ENCODE measurements around the gene DDX55. TPM values are rescaled to one million over a fixed set of nuclear protein-coding genes. Genes with fewer than 3 reads are reported as not detected.

DDX55 gene
- polyA plus RNA-seq, 1 of the 3 experiments (the other 2 are of a cell fraction): 25.8 TPM

DNA sequence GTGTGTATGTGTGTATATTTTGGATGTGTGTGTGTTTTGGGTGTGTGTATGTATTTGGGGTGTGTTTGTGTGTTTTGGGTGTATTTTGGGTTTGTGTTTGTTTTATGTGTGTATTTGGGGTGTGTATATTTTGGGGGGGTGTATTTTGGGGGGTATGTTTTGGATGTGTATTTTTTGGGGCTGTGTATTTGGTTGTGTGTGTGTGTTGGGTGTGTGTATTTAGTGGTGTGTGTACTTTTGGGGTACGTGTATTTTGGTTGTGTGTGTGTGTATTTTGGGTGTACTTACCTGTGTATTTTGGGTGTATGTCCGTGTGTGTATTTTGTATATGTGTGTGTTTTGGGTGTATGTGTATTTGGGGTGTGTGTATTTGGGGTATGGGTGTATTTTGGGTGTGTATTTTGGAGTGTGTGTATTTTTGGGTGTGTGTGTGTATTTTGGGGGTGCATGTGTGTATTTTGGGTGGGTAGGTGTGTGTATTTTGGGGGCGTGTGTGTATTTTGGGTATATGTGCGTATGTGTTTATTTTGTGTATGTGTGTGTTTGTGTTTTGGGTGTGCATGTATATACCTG, 52.3 kb downstream of the DDX55 start:
- no peaks in the 10 kb centered on the region for H3K9me2 ChIP-seq
- H3K9me3 ChIP-seq: no peaks in the 10 kb centered on the region
- H3K36me3 ChIP-seq (replicated peaks in 1 of 2; ENCODE audit: control insufficient read depth in 1 of 2, insufficient read depth in 2 of 2, low read length in 1 of 2): peaks cover 49 to 52% of the 10 kb centered on the region in 2 experiments
- H3K4me1 ChIP-seq (ENCODE audit: control insufficient read depth in 1 of 2, insufficient read depth in 2 of 2, low read depth in 1 of 2, low read length in 1 of 2): no peaks in the 10 kb centered on the region
- TF ChIP-seq JUND (IDR thresholded peaks at IDR 0.05) (no peak), RAD21 (IDR thresholded peaks at IDR 0.05; ENCODE audit: low read length) (no peak), ELF1 (IDR thresholded peaks at IDR 0.05) (no peak), MXI1 (IDR thresholded peaks at IDR 0.05; ENCODE audit: low read depth, low read length) (no peak), NRF1 (IDR thresholded peaks at IDR 0.05; ENCODE audit: low read depth, low read length) (no peak), NFIC (IDR thresholded peaks at IDR 0.05; ENCODE audit: borderline replicate concordance) (no peak), MEF2A (IDR thresholded peaks at IDR 0.05; ENCODE audit: borderline replicate concordance, low read depth) (no peak), FOXM1 (IDR thresholded peaks at IDR 0.05; ENCODE audit: low read depth) (no peak), MAX (IDR thresholded peaks at IDR 0.05; ENCODE audit: low read depth) (no peak), TAF1 (IDR thresholded peaks at IDR 0.05; ENCODE audit: borderline replicate concordance, low read depth, low read length) (no peak), POLR2AphosphoS5 (IDR thresholded peaks at IDR 0.05; ENCODE audit: low read depth, low read length) (no peak), FOXJ3 (CRISPR knock-in tag; IDR thresholded peaks at IDR 0.05) (no peak), FOSL2 (IDR thresholded peaks at IDR 0.05; ENCODE audit: borderline replicate concordance, low read depth) (no peak), TCF12 (IDR thresholded peaks at IDR 0.05) (no peak), RCOR1 (IDR thresholded peaks at IDR 0.05; ENCODE audit: low read length) (no peak), EP300 (IDR thresholded peaks at IDR 0.05; ENCODE audit: borderline replicate concordance in 1 of 2, low read depth in 1 of 2, low read length in 1 of 2) (no peak)
- no peak for DNase-seq
- H3K27ac ChIP-seq (ENCODE audit: low read depth in 2 of 2, low read length in 1 of 2): no peak overlapping the region
- H4K20me1 ChIP-seq (ENCODE audit: insufficient read depth): no peaks in the 10 kb centered on the region
- ChIA-PET CTCF (no interaction called here), POLR2A (no interaction called here)
- H3K4me2 ChIP-seq: no peak overlapping the region
- WGBS (ENCODE audit: low lambda C conversion rate): 96% methylated on average over 4 of the region's 4 CpGs
- H3K27me3 ChIP-seq (ENCODE audit: insufficient read depth): no peaks in the 10 kb centered on the region
- no peak overlapping the region for H2AFZ ChIP-seq (ENCODE audit: low read depth)
- H3K4me3 ChIP-seq (ENCODE audit: low read depth in 2 of 2, low read length in 1 of 2): no peak overlapping the region
- H3K79me2 ChIP-seq (ENCODE audit: insufficient read depth): no peaks in the 10 kb centered on the region
- H3K9ac ChIP-seq: no peak overlapping the region
- H3F3A ChIP-seq (replicated peaks; ENCODE audit: insufficient read depth): peaks cover 10% of the 10 kb centered on the region

GRCh38 chr12:123655420-123655819, 53.5 kb downstream of the DDX55 start:
- no peaks in the 10 kb centered on the region for H3K79me2 ChIP-seq (ENCODE audit: insufficient read depth)
- no peak overlapping the region for H3K9ac ChIP-seq
- no peaks in the 10 kb centered on the region for H3K9me3 ChIP-seq
- H3K27ac ChIP-seq (ENCODE audit: low read depth in 2 of 2, low read length in 1 of 2): no peak overlapping the region
- H3K4me2 ChIP-seq: no peak overlapping the region
- no peak for DNase-seq
- no peaks in the 10 kb centered on the region for H3K9me2 ChIP-seq
- no peak overlapping the region for H3K4me3 ChIP-seq (ENCODE audit: low read depth in 2 of 2, low read length in 1 of 2)
- ChIA-PET CTCF (interaction anchor here (0.6 kb wide), 1 partner anchor 15 kb away, joined by 3 read pairs; no protein-coding TSS in a partner anchor), POLR2A (no interaction called here)
- H4K20me1 ChIP-seq (ENCODE audit: insufficient read depth): no peaks in the 10 kb centered on the region
- peaks cover 0 to 5% of the 10 kb centered on the region in 2 experiments; a peak in 1 of 4 replicates for H3K4me1 ChIP-seq (ENCODE audit: control insufficient read depth in 1 of 2, insufficient read depth in 2 of 2, low read depth in 1 of 2, low read length in 1 of 2)
- no peaks in the 10 kb centered on the region for H3K27me3 ChIP-seq (ENCODE audit: insufficient read depth)
- WGBS (ENCODE audit: low lambda C conversion rate): 92% methylated on average over 5 of the region's 5 CpGs
- peaks cover 20% of the 10 kb centered on the region for H3F3A ChIP-seq (replicated peaks; ENCODE audit: insufficient read depth)
- no peak overlapping the region for H2AFZ ChIP-seq (ENCODE audit: low read depth)
- H3K36me3 ChIP-seq (replicated peaks in 1 of 2; ENCODE audit: control insufficient read depth in 1 of 2, insufficient read depth in 2 of 2, low read length in 1 of 2): peaks cover 46 to 47% of the 10 kb centered on the region in 2 experiments
- TF ChIP-seq, protein P1, sequence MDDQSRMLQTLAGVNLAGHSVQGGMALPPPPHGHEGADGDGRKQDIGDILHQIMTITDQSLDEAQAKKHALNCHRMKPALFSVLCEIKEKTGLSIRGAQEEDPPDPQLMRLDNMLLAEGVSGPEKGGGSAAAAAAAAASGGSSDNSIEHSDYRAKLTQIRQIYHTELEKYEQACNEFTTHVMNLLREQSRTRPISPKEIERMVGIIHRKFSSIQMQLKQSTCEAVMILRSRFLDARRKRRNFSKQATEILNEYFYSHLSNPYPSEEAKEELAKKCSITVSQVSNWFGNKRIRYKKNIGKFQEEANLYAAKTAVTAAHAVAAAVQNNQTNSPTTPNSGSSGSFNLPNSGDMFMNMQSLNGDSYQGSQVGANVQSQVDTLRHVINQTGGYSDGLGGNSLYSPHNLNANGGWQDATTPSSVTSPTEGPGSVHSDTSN (IDR thresholded peaks at IDR 0.05): no peak
- no peak for TF ChIP-seq MAX (IDR thresholded peaks at IDR 0.05; ENCODE audit: low read depth)
- TF ChIP-seq, protein P2, sequence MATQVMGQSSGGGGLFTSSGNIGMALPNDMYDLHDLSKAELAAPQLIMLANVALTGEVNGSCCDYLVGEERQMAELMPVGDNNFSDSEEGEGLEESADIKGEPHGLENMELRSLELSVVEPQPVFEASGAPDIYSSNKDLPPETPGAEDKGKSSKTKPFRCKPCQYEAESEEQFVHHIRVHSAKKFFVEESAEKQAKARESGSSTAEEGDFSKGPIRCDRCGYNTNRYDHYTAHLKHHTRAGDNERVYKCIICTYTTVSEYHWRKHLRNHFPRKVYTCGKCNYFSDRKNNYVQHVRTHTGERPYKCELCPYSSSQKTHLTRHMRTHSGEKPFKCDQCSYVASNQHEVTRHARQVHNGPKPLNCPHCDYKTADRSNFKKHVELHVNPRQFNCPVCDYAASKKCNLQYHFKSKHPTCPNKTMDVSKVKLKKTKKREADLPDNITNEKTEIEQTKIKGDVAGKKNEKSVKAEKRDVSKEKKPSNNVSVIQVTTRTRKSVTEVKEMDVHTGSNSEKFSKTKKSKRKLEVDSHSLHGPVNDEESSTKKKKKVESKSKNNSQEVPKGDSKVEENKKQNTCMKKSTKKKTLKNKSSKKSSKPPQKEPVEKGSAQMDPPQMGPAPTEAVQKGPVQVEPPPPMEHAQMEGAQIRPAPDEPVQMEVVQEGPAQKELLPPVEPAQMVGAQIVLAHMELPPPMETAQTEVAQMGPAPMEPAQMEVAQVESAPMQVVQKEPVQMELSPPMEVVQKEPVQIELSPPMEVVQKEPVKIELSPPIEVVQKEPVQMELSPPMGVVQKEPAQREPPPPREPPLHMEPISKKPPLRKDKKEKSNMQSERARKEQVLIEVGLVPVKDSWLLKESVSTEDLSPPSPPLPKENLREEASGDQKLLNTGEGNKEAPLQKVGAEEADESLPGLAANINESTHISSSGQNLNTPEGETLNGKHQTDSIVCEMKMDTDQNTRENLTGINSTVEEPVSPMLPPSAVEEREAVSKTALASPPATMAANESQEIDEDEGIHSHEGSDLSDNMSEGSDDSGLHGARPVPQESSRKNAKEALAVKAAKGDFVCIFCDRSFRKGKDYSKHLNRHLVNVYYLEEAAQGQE (IDR thresholded peaks at IDR 0.05; ENCODE audit: low read depth, low read length): no peak
- TF ChIP-seq NRF1 (IDR thresholded peaks at IDR 0.05; ENCODE audit: low read depth, low read length): no peak
- TF ChIP-seq NFIC (IDR thresholded peaks at IDR 0.05; ENCODE audit: borderline replicate concordance): no peak
- TF ChIP-seq YY1 (IDR thresholded peaks at IDR 0.05; ENCODE audit: low read depth): no peak
- no peak for TF ChIP-seq GATA2 (CRISPR knock-in tag; IDR thresholded peaks at IDR 0.05)
- TF ChIP-seq, protein P3, sequence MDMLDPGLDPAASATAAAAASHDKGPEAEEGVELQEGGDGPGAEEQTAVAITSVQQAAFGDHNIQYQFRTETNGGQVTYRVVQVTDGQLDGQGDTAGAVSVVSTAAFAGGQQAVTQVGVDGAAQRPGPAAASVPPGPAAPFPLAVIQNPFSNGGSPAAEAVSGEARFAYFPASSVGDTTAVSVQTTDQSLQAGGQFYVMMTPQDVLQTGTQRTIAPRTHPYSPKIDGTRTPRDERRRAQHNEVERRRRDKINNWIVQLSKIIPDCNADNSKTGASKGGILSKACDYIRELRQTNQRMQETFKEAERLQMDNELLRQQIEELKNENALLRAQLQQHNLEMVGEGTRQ (IDR thresholded peaks at IDR 0.05; ENCODE audit: borderline replicate concordance, low read depth, low read length): no peak
- no peak for TF ChIP-seq USF1 (IDR thresholded peaks at IDR 0.05; ENCODE audit: borderline replicate concordance, low read depth)

All from SK-N-SH (cell line).